Left cardiac atrium (tissue), 4 donors: Measurements from ENCODE around the gene C16orf74. TPM values are rescaled to one million over a fixed set of nuclear protein-coding genes. Genes with fewer than 3 reads are reported as not detected.

Source experiments
- ATAC-seq, 2 donors: fragments of 200-7000 bp; cut with Tn5 transposase; one replicate each; pipeline ENCODE4 v1.9.1; 2020; ENCODE audit warnings: mild to moderate bottlenecking in 2 of 2, moderate library complexity in 2 of 2
- DNase-seq: peaks from one replicate; pipeline ENCODE4 v3.0.0-alpha.2; 2020
- intact Hi-C, 2 donors: fragments of 100-400 bp; cut with DNase I; formaldehyde crosslinking; loops; one replicate each; pipeline versions ENCODE4 v1.14.1 to v1.15.1; 2022 to 2023
- total RNA-seq, 2 donors: library from RNA; stranded (reverse); fragmentation: NEBNext Ultra II Directional; extraction: Animal tissue kit (Norgen Biotek cat#: 25700); gene quantifications; one replicate each; pipeline ENCODE4 v1.2.1, GENCODE V29; 2021
- donor health status: DM: no; HTN: yes; CAD: no.
- donor health status: DM: no; HTN: yes; CAD: no; lungs with severe emphysema.
- donor health status: DM: yes; HTN: yes; CAD: no.
- donor health status: Dilated cardiomyopathy.

C16orf74 gene
- total RNA-seq, 2 donors from 2014 or later: 2.3 to 2.6 TPM

- intact Hi-C loops: loop anchor here in 1 of 2 donors (10.0 kb wide), 1 partner anchor 460 kb away; no protein-coding TSS in a partner anchor
- ATAC-seq (no peak), DNase-seq (no peak)
Measured at GRCh38 chr16:85724936-85725335, 26.0 kb downstream of the C16orf74 start.

DNA sequence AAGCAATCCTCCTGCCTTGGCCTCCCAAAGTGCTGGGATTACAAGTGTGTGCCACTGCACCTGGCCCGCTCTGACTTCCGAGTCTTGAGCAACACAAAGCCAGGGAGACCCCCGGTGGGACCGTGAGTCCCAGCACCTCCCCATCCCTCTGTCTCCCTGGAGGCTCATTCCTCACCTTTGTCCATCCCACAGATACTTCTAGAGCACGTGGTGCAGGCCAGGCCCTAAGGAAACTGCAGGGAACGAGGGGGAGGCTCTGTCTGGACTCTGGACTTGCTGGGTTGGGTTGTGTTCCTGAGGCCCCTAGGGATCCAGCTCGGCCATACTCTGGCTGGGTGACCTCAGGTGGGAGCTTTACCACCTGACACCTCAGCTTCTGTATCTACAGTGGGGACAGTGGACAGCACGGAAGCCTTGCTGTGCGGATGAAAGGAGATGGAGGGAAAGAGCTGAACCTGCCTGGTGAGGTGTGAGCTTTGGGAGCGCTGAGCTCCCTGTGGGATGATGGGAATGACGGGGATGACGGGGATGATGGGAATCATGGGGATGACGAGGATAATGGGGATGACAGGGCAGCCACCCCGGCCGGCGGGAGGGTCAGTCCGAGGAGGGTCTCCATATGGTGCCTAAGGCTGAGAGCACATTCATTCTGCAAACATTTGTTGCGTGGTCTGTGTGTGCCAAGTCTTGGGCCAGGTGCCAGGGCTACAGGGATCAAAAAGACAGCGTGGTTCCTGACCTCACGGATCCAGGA is 26.6 kb downstream of the C16orf74 start:
- DNase-seq (no peak), ATAC-seq (no peak)
- intact Hi-C loops: loop anchor here in 1 of 2 donors (10.0 kb wide), 1 partner anchor 460 kb away; no protein-coding TSS in a partner anchor

- intact Hi-C loops: loop anchor here in 1 of 2 donors (10.0 kb wide), 1 partner anchor 458 kb away; no protein-coding TSS in a partner anchor
- ATAC-seq (peak in 1 of 2 donors; percentile 39), DNase-seq (no peak)
Measured at GRCh38 chr16:85722128-85722893, 28.6 kb downstream of the C16orf74 start.

- no peak for DNase-seq
- ATAC-seq: peak in 1 of 2 donors; percentile 30
- intact Hi-C loops: loop anchor here in 1 of 2 donors (10.0 kb wide), 1 partner anchor 455 kb away; no protein-coding TSS in a partner anchor
Measured at GRCh38 chr16:85720302-85720637, 30.6 kb downstream of the C16orf74 start.

GRCh38 chr16:85719605-85720301 is 31.1 kb downstream of the C16orf74 start:
- ATAC-seq: no peak
- intact Hi-C loops: loop anchor here in 1 of 2 donors (10.0 kb wide), 1 partner anchor 455 kb away; no protein-coding TSS in a partner anchor
- no peak for DNase-seq

DNA sequence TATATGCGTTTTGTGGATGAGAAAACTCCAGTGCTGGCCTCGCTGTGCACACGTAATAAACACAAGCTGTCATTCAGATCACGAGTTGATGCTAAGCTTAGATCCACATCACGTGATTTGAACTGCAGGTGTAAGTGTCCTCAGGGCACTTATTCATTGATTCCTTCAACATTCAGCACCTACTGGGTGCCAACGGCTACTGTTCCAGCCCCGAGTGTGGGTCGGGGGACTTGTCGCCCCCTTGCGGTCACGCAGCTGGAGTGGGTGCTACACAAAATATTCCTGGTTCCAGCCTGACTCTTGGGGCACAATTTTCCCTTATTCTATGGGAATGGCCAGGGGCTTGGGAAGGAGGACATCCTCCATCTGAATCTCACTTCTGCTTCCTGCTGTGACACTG is 32.2 kb downstream of the C16orf74 start:
- intact Hi-C loops: no loop called here
- no peak for ATAC-seq

GRCh38 chr16:85718153-85718477 is 32.8 kb downstream of the C16orf74 start:
- no peak for ATAC-seq

More for the DNA sequence above, 32.2 kb downstream of the C16orf74 start:
- DNase-seq: no peak

DNA sequence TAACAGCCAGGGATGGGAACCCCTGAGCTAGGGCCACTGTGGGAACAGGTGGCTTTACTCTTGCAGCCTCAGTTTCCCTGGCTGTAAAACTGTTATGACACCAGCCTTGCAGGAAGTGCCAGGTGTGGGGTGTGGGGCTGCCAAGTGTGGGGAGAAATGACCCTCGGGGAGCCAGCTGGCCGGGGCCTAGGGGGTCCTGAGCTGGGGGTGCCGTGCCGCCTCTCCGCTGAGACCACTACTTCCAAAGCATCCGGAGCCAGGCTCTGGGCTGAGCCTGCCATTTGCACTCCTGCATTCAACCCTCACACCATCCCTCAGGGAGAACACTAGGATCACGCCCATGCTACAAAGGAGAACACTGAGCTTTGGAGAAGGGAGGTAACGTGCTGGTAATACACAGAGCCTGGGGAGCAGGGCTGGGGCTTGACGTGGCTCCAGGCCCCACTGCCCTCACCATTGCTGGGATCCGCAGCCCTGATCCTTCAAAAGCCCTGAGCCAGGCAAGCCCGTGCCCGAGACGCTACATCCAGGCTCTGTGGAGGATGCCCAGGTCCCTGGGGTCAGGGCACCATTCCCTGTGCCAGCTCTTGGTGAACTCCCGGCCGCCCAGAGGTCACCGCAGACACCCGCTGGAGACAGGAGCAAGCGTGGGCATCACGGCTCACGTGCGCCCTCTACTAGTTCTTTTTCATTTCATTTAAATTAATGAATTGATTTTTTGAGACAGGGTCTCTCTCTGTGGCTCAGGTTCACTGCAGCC is 33.3 kb downstream of the C16orf74 start:
- ATAC-seq: peak; percentile 59 to 62
- intact Hi-C loops: no loop called here
- peak; percentile 74 for DNase-seq

More at GRCh38 chr16:85718153-85718477, 32.8 kb downstream of the C16orf74 start:
- no peak for DNase-seq
- intact Hi-C loops: no loop called here

DNA sequence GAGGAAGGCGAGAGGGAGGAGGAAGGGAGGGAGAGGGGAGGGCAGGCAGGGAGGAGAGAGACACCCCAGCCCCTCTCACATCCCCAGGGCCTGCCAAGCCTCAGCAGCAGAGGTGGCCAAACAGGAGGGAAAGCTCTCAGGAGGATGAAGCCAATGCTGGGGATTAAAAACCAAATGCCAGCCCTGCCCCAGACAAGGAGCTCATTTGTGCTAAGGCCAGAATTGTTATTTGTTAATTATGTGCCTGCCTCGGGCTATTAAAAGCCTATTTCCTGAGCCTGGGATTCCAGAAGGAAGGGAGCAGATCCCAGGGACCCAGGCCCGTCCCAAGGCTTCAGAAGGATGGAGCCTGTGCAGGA is 34.2 kb downstream of the C16orf74 start:
- DNase-seq (no peak), ATAC-seq (no peak)
- intact Hi-C loops: no loop called here

DNA sequence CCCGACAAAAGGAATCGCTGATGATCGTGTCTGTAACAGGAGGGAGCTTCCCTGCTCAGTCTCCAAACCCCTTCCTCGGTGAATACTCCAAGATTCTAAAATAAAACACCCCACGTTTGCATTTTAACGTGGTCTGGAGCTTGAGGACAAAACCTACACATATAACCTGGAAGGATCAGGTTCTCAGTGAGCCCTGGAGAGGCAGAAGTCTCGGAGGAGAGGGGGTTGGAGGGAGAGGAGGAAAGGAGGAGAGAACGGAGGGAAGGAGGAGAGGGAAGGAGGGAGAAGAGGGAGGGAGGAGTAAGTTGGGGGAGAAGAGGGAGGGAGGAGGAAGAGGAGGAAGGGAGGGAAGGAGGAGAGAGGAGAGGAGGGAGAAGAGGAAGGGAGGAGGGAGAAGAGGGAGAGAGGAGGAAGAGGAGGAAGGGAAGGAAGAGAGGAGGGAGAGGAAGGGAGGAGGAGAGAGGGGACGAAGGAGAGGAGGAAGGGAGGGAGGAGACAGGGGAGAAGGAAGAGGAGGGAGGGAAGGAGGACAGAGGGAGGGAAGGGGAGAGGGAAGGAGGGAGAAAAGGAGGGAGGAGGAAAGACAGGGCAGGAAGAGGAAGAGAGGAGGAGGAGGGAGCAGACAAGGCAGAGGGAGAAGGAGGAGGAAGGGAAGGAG is 34.7 kb downstream of the C16orf74 start:
- ATAC-seq (no peak), DNase-seq (no peak)
- intact Hi-C loops: no loop called here

GRCh38 chr16:85715169-85716021 is 35.5 kb downstream of the C16orf74 start:
- no peak for ATAC-seq
- DNase-seq: no peak
- intact Hi-C loops: no loop called here

GRCh38 chr16:85712801-85713200 is 38.1 kb downstream of the C16orf74 start:
- DNase-seq: no peak
- ATAC-seq: no peak
- intact Hi-C loops: no loop called here

GRCh38 chr16:85711982-85712587 is 38.8 kb downstream of the C16orf74 start:
- ATAC-seq (no peak), DNase-seq (no peak)
- intact Hi-C loops: no loop called here

DNA sequence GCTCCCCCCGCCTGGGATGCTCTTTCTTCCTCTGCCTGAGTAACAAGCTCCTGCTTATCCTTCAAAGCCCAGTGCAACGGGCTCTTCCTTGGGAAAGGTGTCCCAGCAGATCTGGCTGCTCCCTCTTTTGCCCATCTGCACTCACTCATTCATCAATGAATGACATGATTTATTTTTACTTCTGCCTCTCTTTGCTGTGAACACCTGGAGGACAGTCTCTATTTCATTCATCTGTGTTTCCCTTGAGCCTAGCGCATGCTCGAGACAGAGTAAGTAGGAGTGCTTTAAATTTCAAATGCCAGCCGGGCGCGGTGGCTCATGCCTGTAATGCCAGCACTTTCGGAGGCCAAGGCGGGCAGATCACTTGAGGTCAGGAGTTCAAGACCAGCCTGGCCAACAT is 40.2 kb downstream of the C16orf74 start:
- intact Hi-C loops: no loop called here
- DNase-seq (no peak), ATAC-seq (no peak)

DNA sequence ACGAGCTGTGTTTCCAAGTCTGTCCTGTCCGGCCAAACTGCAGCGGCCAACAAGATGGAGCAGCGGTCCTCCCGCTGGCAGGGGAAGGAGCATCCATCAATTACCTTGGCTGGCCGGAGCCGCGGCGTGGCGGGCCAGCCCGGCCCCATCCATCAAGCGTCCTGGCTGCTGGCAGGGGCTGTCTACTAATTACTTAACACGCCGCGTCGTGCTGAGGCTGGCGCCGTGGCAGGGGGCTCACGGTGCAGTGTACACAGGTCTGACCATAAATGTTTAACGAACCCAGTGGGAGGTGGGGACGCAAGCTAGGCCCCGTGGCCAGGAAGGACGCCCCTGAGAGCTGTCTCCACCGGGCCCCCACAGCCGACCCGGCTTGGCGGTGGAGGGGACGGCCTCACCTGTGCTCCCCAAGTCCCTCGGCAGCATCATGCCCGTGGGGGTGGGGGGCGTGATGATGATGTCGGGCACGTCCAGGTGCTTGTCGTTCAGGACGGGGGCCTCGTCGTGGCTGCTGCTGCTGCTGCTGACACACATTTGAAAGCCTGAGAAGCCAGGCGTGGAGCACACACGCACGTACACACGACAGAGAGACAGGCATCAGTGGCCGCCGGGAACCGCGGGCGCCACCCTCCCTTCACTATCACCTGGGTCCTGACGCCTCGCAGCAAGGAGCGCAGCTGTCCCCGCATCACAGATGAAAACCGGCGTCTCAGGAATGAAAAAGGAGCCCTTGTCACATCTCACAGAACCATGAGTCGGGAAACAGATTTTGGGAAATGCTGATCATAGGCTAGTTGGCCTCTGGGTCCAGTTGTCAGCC is 40.9 kb downstream of the C16orf74 start:
- no peak for ATAC-seq
- intact Hi-C loops: no loop called here
- no peak for DNase-seq

DNA sequence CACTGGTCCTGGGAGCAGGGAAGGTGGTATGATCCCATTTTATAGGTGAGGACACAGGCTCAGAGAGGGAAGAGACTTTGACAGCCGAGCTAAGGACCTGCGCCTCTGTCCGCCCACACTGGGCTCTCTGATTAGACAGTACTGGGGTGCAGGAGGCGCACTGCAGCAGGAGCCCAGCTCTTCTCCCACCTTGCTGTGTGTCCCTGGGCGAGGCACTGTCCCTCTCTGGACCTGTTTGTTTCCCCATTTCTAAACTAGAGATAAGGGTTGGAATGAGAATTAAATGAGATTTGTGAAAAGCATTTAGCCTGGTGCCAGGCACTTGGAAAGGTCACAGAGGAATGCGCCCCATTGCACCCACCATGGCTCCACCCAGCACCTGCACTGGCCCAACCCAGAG is 42.6 kb downstream of the C16orf74 start:
- intact Hi-C loops: no loop called here
- no peak for DNase-seq
- ATAC-seq: no peak
